Stimulated activated naive CD4-positive, alpha-beta T cell treated with Interleukin-2 at 50 U/mL for 16 hours (primary cell): ENCODE measurements around the gene TAF12.
"Not testable (repeated sequence)": the region's sequence is repeated elsewhere in the genome, so short reads cannot be mapped to it uniquely, and the experiment has no call there.

ENCODE experiments used
- DNase-seq: peaks from one replicate; lab custom pipeline; 2025; lab: John Stamatoyannopoulos, UW

Gene TAF12, protein sequence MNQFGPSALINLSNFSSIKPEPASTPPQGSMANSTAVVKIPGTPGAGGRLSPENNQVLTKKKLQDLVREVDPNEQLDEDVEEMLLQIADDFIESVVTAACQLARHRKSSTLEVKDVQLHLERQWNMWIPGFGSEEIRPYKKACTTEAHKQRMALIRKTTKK

DNA sequence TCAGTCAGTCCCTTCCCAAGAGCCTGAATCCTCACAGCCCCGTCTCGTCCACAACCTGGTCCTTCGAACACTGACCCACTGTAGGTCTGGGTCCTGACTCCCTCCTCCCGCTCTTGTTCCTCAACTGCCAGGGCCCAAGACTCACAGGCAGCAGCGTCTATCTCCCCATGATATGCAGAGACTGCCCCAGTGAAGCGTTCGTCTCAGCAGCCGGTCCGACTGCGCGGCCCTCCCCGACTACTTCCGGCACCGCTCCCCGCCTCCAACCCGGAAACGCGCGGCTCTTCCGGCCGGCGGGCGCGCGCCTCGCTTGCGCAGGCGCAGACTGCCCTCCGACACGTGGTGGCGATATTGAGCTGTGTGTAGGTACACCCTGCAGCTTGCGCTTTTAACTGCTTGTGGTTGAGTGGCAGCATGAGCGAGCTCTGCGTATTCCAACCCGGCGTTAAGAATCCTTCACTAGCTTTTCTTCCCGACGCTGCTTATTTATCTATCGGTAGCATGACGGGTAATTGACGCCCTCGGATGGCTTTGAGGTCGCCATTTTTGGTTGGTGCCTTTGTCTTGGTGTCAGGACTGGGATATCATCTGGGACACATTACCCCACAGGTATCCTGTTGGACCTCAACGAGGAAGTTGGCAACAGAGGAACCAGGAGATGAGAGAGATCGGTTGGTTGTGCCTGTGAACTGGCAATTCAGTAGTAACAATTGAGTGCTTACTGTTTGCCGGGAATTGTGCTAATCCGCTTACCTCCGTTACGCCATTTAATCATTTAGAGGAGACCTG is at the start of gene TAF12:
TAF12 (minus strand) TSS at position 221 of the 789 bp plus-strand sequence. CDS start 20,986 bp downstream, outside the sequence.
- DNase-seq = peak; percentile 85

DNA sequence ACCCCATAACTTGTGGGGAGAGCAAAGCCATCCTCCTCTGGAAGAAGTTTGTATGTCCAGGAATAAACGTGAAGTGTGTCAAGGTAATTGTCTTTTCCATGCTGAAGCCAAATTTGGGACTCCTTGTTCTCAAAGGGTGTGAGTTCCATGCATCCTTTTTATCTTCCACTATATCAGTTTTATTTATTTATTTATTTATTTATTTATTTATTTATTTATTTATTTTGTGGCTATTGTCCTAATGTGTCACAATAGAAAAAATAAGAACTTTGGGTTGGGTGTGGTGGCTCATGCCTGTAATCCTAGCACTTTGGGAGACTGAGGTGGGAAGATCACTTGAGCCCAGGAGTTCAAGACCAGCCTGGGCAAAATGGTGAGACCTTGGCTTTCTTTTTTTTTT is 48.8 kb upstream of the TAF12 start:
- not testable (repeated sequence) for DNase-seq

DNA sequence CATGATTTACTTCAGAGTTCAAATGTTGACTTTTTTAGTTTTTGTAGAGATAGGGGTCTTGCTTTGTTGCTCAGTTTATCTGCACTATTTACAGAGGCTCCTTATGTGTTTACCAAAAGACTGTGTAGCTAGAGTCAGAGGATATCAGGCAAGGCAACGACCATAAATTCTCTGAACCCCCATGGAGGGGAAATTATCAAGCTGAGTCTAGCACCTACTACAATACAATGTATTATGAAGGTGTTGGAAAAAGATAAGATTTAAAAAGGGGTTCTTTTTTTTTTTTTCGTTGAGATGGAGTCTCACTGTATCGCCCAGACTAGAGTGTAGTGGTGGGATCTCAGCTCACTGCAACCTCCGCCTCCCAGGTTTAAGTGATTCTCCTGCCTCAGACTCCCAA is 42.1 kb upstream of the TAF12 start:
- no peak for DNase-seq

DNA sequence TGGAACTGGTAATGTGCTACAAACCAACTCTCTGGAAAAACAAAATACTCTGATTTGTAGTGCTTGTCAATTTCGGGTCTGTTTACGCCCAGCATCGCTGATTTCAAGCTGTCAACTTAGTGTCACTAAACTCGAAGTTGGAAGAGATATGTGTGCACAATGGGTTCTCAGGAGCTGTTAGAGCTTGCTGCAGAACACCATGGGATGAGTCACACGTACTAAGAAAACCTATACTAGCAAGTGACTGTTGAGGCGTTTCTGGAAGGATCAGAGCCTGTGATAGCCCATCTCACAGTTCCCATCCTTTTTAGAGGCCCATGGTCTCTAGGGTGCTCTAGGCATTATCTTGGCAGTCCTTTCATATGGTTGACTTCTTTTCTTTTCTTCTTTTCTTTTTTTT is 40.0 kb upstream of the TAF12 start:
- no peak for DNase-seq

DNA sequence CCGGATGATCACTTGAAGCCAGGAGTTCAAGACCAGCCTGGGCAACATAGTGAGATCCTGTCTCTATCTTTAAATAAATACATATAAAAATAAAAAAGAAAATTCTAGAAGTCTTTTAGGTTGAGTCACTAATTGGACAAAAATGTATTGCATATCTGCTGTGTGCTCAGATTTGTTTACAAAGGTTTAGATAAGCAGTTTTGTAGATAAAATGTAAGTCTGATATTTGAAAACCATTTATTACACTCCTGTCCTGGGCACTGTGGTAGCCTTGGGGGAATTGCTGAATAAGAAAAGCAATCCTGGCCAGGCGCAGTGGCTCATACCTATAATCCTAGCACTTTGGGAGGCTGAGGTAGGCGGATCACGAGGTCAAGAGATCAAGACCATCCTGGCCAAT is 37.3 kb upstream of the TAF12 start:
- no peak for DNase-seq

DNA sequence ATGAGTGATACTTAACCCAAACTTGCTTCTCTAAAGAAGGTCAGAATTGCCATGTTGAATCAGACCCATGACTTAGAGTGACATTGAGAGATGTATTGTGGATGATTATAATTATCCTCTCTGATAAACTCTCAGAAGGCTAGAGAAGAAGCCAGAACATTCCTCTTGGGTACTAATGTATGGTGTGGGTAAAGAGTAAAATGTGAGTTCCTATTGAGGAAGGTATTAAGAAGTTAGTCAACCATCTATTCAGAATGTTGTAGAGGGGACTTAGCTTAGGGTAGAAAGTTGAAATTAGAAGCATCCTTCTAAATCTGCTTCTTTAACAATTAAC is 33.0 kb upstream of the TAF12 start:
- DNase-seq = no peak

DNA sequence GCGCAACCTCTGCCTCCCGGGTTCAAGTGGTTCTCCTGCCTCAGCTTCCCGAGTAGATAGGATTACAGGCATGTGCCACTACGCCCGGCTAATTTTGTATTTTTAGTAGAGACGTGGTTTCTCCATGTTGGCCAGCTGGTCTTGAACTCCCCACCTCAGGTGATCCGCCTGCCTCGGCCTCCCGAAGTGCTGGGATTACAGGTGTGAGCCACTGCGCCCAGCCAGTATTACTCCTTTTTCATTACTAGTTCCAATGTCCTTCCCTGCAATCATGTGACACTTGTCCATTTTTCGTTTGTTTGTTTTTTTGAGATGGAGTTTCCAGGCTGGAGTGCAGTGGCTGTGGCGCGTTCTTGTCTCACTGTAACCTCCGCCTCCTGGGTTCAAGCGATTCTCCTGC is 30.1 kb upstream of the TAF12 start:
- DNase-seq = not testable (repeated sequence)

DNA sequence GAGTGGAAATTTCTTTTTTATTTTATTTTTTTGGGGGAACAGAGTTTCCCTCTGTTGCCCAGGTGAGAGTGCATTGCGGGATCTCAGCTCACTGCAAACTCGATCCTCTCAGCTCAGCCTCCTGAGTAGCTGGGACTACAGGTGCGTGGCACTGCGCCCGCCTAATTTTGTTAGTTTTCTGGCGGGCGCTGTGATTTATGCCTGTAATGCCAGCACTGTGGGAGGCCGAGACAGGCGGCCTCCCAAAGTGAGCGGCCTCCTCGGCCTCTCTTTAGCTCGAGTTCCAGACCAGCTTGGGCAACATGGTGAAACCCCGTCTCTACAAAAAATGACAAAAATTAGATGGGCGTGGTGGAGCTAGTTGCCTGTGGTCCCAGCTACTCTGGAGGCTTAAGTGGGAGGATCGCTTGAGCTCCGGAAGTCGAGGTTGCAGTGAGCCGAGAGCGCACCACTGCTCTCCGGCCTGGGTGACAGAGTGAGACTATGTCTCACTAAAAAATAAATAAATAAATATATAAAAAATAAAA is 28.4 kb upstream of the TAF12 start:
- no peak for DNase-seq

DNA sequence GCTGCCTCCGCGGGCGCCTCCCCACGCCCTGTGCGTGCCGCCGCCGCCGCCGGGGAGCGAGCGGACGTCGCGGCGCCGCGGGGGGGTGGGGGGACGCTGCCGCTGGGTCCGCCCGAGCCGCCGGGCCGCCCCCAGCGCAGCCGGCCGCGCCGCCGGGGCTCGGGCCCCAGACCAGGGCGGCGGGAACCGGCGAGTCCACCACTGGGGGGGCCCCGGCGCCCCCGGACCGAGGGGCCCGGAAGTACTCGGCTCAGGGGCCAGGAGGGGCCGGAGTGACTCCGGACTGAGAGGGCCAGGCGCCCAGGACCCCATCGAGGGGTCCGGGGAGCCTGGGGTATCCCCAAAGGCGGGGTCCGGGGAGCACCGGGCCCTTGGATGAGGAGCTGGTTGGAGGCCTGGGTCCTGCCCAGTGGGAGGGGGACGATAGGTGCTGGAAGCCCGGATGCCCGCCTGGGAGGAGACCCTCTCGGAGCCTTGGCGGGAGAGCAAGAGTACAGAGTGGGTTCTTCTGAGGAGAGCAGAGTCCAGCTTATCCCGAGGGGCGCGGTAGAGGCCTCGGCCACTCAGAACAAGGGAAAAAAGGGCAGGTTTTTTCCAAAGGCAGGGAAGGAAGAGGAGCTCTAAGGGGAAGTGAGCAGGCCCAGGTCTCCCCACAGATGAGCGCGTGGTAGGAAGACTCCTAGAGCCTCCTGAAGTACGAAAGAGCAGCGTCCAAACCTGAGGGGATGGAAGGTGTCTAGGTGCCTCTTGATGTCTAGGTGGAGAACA is 26.3 kb upstream of the TAF12 start:
- DNase-seq = peak; percentile 77

DNA sequence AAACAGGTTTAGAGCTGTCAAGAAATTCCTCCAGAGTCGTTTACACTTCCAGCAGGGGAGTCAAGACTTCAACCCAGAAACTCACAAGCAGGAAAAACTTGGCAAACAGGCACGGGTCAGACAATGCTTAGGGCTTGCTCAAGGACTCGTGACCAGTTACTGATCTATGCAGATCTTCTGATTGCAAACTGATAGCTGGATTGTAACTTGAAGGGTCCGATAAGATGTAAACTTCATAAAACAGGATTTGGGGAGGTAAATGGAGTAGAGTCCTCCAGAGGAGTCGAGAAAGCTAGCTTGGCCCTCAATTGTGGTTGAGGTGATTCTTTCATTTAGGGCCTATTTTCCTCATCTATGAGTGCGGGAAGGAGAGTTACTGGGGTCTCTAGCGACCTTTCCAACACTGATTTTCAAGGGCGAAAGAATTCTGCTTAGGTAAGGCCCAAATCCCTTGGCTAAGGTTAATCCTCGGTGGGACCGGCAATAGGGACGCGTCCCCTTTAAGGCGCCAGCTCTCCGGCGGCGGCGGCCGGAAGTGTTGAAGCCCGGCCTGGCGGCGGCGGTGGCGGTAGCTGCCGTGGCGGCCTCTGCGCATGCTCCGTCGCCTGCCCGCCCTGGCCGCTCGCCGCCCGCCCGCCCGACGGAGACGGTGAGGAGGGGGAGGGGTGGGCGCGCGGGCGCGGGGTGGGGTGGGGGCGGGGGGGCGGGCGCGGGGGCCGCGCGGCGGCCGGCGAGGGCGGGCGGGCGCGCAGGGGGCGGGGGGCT is 25.5 kb upstream of the TAF12 start, which contains the start of gene GMEB1:
GMEB1 (plus strand) TSS at position 594 of the 765 bp plus-strand sequence. CDS start 14,829 bp downstream, outside the sequence.
- DNase-seq = peak; percentile 83

DNA sequence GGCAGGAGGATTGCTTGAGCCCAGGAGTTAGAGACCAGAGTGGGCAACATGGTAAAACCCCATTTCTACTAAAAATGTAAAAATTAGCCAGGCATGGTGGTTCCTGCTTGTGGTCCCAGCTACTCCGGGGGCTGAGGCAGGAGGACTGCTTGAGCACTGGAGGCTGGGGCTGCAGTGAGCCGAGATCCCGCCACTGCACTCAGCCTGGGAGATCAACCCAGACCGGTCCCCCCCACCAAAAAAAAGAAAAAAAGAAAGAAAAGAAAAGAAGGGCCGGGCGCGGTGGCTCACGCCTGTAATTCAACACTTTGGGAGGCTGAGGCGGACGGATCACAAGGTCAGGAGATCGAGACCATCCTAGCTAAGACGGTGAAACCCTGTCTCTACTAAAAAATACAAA is 23.9 kb upstream of the TAF12 start:
- DNase-seq = no peak

DNA sequence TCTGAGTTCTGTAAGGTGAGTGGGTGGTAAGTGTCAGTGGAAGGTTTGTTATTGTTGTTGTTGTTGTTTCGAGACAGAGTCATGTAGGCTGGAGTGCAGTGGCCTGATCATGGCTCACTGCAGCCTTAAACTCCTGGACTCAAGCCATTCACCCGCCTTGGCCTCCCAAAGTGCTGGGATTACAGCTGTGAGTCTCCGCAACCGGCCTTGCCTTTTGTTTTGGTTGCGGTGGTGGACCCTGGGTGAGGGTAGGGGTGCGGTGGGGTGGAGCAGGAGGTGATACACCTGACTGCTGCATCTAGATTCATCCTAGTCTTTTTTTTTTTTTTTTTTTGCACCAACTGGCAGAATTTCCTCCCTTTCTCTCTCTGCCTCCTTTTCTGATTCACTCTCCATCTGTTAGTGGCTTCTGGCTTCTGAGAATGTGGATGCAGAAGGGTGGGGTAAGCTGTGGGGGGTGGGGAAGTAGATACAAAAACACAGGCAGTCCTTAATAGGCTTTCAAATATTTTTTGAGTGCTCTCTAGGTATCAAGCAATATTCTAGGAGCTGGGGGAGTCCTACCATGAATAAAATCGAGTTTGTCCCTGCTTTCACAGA is 21.1 kb upstream of the TAF12 start:
- no peak for DNase-seq

DNA sequence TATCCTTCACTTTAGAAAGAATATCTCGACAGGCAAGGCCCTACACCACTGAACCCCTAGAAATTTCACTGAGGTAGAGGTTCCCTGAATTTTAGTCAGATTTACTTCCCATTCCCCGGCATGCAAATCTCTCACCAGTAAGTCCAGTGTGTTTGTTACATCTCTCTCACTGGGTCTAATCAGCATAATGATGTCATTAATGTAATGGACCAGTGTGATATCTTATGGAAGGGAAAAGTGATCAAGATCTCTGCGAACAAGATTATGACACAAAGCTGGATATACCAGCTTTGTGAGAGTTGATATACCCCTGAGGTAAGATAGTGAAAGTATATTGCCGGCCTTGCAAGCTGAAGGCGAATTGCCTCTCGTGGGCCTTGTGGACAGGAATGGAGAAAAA is 13.5 kb upstream of the TAF12 start:
- no peak for DNase-seq

DNA sequence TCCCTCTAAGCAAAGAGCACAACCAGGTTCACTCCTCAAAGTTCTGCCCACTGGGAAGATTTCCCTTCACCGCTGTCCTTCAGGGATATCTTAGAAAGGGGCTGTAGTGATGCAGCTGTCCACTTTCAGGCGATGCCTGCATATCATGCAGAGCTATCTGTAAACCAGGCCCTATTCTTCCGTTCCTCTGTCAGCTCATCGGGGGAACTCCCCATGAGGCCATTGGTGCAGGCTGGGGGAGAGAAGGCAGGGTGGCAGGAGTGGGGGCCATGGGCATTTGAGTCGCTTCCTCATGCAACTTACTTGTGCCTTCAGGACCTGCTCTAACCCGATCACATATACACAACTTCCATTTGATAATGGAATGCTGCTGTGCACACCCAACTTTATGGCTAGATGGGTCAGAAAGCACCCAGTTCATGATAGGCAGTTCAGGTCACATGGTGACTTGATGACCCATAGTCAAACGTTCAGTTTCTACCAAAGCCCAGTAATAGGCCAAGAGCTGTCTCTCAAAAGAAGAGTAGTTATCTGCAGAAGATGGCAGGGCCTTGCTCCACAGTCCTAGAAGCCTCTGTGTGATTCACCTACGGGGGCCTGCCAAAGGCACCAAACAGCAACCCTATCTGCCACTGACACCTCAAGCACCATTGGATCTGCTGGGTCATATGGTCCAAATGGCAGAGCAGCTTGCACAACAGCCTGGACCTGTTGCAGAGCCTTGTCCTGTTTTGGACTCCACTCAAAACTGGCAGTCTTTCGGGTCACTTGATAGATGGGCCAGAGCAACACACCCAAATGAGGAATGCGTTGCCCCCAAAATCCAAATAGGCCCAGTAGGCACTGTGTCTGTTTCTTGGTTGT is 12.8 kb upstream of the TAF12 start:
- DNase-seq = not testable (repeated sequence)

DNA sequence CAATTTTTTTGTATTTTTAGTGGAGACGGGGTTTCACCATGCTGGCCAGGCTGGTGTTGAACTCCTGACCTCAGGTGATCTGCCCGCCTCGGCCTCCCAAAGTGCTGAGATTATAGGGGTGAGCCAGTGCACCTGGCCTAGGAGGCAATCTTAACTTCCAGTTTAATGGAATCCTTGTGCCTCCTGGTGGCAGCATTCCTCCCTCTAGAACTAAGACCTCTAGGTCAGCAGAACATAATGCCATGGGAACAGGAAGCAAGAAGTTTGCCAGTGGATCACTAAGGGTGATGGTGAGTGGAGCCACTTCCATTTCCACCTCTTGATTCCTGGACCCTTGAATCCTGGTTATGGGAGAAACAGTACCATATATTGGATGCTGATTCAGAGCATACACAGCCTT is 11.0 kb upstream of the TAF12 start:
- DNase-seq = not testable (repeated sequence)

DNA sequence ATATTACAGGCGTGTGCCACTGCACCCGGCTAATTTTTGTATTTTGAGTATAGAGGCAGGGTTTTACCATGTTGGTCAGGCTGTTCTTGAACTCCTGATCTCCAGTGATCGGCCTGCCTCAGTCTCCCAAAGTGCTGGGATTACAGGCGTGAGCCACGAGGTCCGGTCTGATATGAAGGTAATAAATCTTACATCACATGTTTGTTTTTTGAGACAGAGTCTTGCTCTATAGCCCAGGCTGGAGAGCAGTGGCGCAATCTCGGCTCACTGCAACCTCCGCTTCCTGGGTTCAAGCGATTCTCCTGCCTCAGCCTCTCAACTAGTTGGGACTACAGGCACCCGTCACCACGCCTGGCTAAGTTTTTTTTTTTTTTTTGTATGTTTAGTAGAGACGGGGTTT is 10.2 kb upstream of the TAF12 start:
- DNase-seq = not testable (repeated sequence)

DNA sequence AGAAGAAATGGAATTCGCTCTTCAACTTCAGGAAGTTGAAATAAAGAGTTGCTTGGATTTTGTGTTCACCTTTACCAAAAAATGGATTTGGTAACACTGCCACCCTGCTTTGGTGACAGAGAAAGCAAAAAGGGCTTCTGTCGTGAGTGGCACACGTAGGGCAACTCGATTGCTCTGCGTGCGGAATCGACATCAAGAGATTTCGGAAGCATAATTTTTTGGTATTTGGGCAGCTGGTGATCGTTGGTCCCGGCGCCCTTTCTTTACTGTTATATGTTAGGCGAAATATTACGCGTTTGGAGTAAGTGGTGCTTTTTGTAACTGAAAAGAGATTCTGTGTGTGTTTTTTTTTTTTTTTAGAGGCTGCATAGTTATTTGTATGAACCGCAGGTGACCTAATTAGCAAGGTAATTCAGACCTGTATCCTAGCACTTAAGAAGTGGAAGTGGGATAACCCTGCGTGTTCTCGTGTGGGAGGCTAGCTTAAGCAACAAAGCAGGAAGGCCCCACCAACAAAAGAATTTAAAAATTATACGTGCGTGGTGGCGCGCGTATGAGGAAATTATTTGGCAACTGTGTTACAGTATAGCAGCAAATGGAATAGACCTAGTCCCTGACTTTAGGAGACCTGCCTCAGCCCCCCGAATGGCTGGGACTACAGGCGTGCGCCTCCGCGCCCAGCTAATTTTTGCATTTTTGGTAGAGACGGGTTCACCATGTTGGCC is 5.8 kb upstream of the TAF12 start, which contains the start of gene RNU11:
RNU11 (plus strand) TSS at position 127 of the 725 bp plus-strand sequence.
- peak; percentile 79 for DNase-seq

DNA sequence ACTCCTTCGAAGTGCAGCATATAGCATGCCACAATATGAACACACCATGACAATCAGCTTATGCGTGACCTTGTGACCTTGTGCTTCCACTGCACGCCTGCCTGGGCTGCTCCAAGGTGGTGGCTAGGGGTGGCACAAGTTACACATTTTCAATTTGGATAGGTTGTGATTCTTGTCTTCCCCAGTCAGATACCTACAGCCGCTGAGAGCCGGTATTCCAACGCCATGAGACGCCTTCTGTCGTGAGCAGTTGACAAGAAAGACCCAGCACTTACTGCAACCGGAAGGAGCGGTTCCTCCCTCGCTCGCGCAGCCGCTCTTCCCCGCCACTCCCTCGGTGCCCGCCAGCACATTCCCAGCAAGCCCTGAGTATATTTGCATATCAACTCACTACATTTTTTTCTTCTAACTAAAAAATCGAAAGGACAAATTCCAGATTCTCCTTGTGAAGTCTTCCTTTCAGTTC is 5.2 kb upstream of the TAF12 start:
- DNase-seq = peak; percentile 88

DNA sequence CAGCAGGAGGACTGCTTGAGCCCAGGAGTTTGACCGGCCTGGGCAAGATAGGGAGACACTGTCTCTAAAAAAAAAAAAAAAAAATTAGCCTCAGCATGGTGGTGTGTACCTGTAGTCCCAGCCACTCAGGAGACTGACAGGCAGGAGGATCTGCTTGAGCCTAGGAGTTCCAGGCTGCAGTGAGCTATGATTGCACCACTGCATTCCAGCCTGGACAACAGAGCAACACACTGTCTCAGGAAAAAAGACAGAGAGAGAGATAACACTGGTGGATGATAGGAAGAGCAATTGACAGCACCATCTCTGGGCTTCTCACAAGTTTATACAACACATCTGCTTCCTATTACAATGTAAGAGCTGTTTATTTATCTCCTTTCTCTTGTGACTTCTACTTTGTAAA is 3.2 kb upstream of the TAF12 start:
- DNase-seq = no peak

DNA sequence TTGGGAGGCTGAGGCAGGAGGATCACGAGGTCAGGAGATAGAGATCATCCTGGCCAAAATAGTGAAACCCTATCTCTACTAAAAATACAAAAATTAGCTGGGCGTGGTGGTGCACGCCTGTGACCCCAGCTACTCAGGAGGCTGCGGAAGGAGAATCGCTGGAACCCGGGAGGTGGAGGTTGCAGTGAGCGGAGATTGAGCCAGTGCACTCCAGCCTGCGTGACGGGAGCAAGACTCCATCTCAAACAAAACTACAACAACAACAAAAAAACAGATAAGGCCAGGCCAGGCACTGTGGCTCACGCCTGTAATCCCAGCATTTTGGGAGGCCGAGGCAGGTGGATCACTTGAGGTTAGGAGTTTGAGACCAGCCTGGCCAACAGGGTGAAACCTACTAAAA is 2.5 kb upstream of the TAF12 start:
- DNase-seq = not testable (repeated sequence)
